CD4-positive, alpha-beta T cell treated with Interleukin-21 for 1 hour (primary cell): ENCODE results near the gene CASZ1.

Source experiments
- DNase-seq: peaks from one replicate; pipeline ENCODE4 v3.0.0-alpha.2; 2020

The CASZ1 gene

DNA sequence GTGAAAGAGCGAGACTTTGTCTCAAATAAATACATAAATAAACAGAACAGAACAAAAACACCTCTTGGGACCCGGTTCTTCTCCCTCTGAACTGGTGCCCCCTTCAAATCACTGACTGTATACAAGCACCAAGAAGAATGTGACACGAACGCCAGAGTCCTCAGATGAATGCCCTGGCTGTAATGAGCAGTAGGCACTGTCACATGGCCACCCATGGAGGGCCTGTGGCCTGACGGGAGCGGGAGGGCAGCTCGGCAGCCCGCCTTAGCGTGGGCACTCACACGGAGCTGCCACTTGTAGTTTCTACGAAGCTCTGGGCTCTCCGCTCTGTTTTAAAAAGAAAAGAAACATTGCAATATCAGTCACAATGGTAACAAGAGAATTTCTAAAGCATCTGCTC is 175.7 kb downstream of the CASZ1 start:
- DNase-seq: no peak

DNA sequence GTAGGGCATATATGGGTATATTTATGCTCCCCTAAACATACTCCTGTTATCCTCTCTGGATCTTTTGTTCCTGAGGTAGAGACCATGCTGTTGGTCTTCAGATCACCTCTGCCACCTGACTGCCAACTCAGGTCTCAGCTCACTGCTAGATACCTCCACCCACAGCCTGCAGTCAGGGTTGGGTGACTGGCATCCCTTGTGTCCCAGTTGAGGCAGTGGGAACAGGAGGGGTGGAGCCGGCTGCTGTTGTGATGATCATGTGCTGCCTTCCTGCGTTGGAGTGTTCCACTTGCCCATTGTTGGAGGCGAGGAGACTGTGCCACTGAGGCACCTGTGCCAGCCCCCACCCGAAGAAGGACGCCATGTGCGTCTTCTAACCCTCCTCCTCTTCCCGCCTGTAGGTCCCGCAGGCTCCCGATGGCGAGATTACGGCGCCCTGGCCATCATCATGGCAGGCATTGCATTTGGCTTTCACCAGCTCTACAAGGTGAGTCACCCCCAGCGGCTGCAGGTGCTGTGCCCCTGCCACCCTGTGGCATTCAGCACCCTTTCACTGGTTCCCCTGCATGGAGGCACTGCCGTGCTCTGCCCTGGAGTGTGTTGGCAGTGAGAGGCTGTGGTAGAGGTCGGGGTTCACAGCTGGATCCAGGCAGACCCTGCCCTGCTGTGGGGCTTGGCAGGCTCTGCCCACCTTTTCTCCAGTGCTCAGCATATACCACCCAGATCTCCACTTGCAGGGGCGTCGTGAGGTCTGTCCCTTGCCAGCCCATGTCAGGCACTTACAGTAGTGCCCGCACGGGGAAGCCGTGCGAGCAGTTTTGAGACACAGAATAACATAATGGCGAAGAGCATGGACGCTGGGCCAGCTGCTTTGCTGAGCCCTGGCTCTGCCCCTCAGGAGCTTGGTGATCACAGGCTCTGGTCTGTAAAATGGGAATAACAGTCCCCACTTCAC is 178.2 kb downstream of the CASZ1 start:
- DNase-seq: no peak

GRCh38 chr1:10617318-10617717 is 179.1 kb downstream of the CASZ1 start:
- DNase-seq: no peak

GRCh38 chr1:10616696-10617095 is 179.8 kb downstream of the CASZ1 start:
- no peak for DNase-seq

- DNase-seq: no peak
These were observed 180.3 kb downstream of the CASZ1 start for GRCh38 chr1:10615932-10616671.

DNA sequence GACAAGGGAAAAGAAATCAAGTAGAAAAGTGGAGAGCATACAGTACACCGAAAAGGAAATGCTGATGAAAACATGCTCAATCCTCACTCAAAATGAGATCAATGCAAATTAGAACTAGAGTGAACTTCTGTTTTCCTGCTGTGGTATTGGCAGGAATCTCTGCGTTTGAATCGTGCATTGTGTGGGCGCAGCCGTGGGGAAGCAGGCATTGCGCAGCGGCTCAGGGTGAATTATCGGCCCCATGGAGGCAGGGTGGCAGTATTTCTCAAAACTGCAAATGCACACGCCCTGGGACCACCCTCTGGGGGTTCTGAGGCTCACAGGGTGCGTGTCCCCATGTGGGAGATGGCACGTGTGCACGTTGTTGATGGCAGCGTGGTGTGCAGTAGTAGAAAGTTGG is 181.1 kb downstream of the CASZ1 start:
- no peak for DNase-seq

GRCh38 chr1:10614377-10615225 is 181.8 kb downstream of the CASZ1 start:
- no peak for DNase-seq

GRCh38 chr1:10613861-10614260 is 182.6 kb downstream of the CASZ1 start:
- no peak for DNase-seq

DNA sequence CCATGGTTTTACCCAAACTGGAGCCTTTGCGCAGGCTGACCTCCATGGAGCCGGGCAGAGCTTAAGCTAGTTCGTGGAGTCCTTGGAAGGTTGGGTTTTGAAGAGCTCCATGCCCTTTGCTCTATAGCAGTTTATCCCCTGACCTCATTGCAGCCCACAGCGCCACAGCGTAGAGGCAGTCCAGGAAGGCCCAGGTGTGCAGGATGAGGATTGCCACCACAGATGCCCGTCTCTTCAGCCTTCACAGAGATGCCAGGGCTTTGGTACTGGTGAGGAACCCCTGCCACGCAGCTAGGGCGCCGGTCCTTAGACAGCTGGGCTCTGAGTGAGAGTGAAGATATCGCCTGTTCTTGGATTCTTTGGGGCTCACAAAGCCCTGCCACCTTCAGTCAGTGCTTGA is 183.1 kb downstream of the CASZ1 start:
- no peak for DNase-seq

- DNase-seq: no peak
These were observed 183.8 kb downstream of the CASZ1 start for GRCh38 chr1:10612436-10613160.

DNA sequence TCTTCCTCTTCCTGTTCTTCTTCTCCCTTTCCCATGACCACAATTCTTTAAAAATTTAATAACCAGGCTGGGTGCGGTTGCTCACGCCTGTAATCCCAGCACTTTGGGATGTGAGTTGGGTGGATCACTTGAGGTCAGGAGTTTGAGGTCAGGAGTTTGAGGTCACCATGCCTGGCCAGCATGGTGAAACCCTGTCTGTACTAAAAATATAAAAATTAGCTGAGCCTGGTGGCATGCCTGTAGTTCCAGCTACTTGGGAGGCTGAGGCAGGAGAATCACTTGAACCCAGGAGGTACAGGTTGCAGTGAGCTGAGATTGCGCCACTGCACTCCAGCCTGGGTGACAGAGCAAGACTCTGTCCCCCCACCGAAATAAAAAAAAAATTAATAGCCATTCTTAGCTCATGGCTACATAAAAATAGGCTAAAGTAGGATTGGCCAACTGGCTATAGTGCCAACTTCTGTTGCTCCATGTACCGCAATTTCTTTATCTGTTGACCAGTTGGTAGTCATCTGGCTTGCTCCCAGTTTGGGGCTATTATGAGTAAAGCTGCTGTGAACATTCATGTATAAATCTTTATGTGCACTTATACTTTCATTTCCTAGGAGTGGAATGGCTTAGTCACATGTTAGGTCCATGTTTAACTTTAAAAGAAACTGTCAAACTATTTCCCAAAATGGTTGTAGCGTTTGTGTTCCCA is 185.4 kb downstream of the CASZ1 start:
- no peak for DNase-seq

- DNase-seq: no peak
These were observed 187.8 kb downstream of the CASZ1 start for GRCh38 chr1:10608690-10609089.

DNA sequence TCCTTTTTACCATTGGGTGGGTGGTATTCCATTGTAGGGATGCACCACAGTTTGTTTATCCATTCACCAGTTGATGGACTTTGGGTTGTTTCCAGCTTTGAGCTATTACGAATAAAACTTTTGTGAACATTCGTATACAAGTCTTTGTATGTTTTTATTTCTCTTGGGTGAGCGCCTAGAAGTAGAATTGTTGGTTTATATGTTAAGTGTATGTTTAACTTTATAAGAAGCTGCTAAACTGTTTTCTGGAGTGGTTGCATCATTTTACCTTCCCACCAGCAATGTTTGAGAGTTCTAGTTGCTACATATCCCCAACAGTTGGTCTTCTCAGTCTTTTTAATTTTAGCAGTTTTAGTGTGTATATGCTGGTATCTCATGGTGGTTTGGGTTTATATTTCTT is 189.2 kb downstream of the CASZ1 start:
- DNase-seq: no peak

DNA sequence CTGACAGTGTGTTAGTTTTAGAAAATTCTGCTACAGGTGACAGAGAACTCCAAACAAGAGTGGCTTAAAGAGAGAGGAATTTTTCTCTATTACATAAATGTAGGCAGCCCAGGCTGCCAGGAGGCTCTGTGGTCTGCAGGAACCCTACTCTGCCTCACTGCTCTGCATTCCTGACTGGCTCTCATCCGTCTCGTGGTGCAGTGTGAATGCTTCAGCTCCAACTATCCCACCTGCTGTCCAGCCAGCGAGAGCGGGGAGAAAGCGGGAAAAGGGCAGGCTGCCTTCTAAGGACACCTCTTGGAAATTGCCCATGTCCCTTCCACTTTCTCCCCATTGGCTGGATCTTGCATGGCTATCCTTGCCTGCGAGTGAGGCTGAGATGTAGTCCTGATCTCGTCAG is 190.4 kb downstream of the CASZ1 start:
- DNase-seq: no peak

- DNase-seq: no peak
These were observed 191.5 kb downstream of the CASZ1 start for GRCh38 chr1:10604966-10605365.

- DNase-seq: no peak
These were observed 193.5 kb downstream of the CASZ1 start for GRCh38 chr1:10602936-10603335.

DNA sequence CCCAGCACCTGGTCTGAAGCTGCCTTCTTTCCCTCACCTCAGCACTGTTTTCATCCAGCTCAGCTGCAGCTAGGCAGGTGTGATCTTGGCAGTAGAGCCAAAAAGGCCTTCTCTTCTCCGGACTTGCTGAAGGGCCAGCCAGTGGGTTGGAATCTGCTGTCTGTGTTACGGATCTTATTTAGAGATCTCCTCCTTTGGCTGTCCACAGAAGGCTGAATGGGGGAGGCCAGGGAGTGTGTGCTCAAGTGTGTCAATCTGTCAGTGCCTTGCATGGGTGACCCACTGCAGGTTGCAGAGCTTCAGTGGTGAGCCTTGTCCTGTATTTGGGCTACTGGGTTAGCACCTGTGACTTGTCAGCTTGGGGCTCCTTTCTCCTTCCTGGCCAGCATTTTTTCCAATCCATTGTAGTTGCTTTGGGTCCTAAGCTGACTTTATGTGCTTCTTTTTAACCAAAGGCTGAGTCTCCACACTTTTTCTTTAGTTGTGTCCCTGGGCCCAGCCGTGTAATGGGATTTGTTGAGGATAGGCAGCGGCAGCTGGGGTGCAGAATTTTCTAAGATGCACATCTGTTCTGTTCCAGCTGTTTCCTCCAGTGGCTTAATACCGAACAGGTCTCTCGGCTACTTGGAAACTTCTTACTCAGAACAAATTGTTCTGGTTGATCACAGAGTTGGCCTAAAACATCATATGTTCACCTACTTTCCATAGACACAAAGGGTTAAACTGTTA is 194.9 kb downstream of the CASZ1 start:
- no peak for DNase-seq

DNA sequence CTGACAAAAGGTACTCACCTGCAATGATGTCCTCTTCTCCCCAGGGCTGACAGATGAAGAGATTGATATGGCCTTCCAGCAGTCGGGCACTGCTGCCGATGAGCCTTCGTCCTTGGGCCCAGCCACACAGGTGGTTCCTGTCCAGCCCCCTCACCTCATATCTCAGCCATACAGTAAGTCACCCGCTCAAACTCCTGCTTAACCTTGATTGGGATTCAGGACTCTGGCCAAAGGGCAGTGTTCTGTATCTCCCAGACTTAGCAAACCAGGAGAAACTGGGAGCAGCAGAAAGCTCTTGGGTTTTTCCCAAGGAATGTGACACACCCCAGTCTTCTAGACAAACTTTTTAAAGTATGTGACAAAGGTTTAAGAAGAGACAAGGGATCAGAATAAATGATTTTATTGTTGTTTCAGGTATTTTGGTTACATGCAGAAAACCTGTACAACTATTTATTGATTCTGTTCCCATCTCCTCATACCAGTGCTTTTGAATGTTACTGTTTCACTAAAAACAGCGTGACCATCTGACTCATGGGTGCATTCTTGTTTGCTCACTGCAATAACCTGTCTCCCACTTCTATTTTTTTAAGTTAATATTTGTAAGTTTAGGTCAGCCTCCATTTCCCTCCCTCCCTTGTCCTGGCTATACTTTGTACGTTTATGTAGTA is 197.1 kb downstream of the CASZ1 start:
- DNase-seq: no peak

- no peak for DNase-seq
These were observed 198.1 kb downstream of the CASZ1 start for GRCh38 chr1:10598389-10598702.

- DNase-seq: no peak
These were observed 198.7 kb downstream of the CASZ1 start for GRCh38 chr1:10597492-10598388.
